Keratinocyte (primary cell): ENCODE measurements around the gene FGF8. TPM values are rescaled to one million over a fixed set of nuclear protein-coding genes. Genes with fewer than 3 reads are reported as not detected.

Experiments used
- DNase-seq: peaks from one replicate; pipeline ENCODE4 v3.0.0-alpha.2; 2011; ENCODE audit warnings: low read depth, missing footprints, low spot score
- FAIRE-seq: peaks from 2 replicates; lab custom pipeline; 2011; peaks lifted over from hg19 to GRCh38; lab: Jason Lieb, UNC
- H2AFZ ChIP-seq: 2 replicates; pipeline ENCODE4 v1.6.0; 2012; ENCODE audit warnings: low read length, control low read depth, inconsistent platforms; ENCODE audit not compliant: control insufficient read depth
- H3K27ac ChIP-seq: 2 replicates; pipeline ENCODE4 v1.5.1; 2011; ENCODE audit warnings: low read length; ENCODE audit not compliant: control insufficient read depth, insufficient read depth
- H3K27me3 ChIP-seq: 3 replicates; pipeline ENCODE4 v1.6.0; 2011; ENCODE audit warnings: low read length; ENCODE audit not compliant: control insufficient read depth, insufficient read depth; ENCODE audit errors: extremely low read depth
- H3K36me3 ChIP-seq, 2 experiments: 2 replicates in 1 of 2; 3 replicates in 1 of 2; pipeline ENCODE4 v1.5.1; 2011; ENCODE audit warnings: low read length in 2 of 2, mild to moderate bottlenecking in 1 of 2; ENCODE audit not compliant: control insufficient read depth in 2 of 2, insufficient read depth in 2 of 2; ENCODE audit errors: extremely low read depth in 1 of 2
- H3K4me1 ChIP-seq: 3 replicates; pipeline ENCODE4 v1.5.1; 2011; ENCODE audit warnings: low read length; ENCODE audit not compliant: control insufficient read depth, insufficient read depth; ENCODE audit errors: extremely low read depth
- H3K4me2 ChIP-seq: 3 replicates; pipeline ENCODE4 v1.6.0; 2011; ENCODE audit warnings: low read depth, low read length; ENCODE audit not compliant: control insufficient read depth, insufficient read depth; ENCODE audit errors: extremely low read depth
- H3K4me3 ChIP-seq, 3 experiments: fragments of 200-600 bp in 1 of 3; sonication (generic) in 1 of 3; 2 replicates in 2 of 3; 3 replicates in 1 of 3; pipeline ENCODE4 v1.5.1; 2011 to 2016; ENCODE audit warnings: low read length in 3 of 3, mild to moderate bottlenecking in 3 of 3, control low read depth in 2 of 3, inconsistent platforms in 1 of 3, low read depth in 1 of 3, mixed read lengths in 1 of 3, mixed run types in 1 of 3, moderate library complexity in 1 of 3; ENCODE audit not compliant: control insufficient read depth in 2 of 3, insufficient read depth in 2 of 3; ENCODE audit errors: extremely low read depth in 1 of 3
- H3K79me2 ChIP-seq: 2 replicates; pipeline ENCODE4 v1.6.0; 2012; ENCODE audit warnings: low read length; ENCODE audit not compliant: control insufficient read depth, insufficient read depth
- H3K9ac ChIP-seq: 3 replicates; pipeline ENCODE4 v1.6.0; 2011; ENCODE audit warnings: low read length; ENCODE audit not compliant: control insufficient read depth, insufficient read depth; ENCODE audit errors: extremely low read depth
- H3K9me1 ChIP-seq: 3 replicates; pipeline ENCODE4 v1.6.0; 2011; ENCODE audit warnings: low read length; ENCODE audit not compliant: control insufficient read depth, insufficient read depth; ENCODE audit errors: extremely low read depth
- H3K9me3 ChIP-seq: 2 replicates; pipeline ENCODE4 v1.5.1; 2012; ENCODE audit warnings: low read depth, low read length; ENCODE audit not compliant: control insufficient read depth
- H4K20me1 ChIP-seq: 3 replicates; pipeline ENCODE4 v1.6.0; 2011; ENCODE audit warnings: low read length; ENCODE audit not compliant: control insufficient read depth, insufficient read depth; ENCODE audit errors: extremely low read depth
- CTCF ChIP-seq, 3 experiments: IDR thresholded peaks in 1 of 3; conservative IDR thresholded peaks in 1 of 3; optimal IDR thresholded peaks in 1 of 3; 2 replicates in 2 of 3; 3 replicates in 1 of 3; pipeline versions ENCODE3 to v1.5.1; 2011; ENCODE audit warnings: low read length in 3 of 3, mild to moderate bottlenecking in 3 of 3, moderate library complexity in 2 of 3, control low read depth in 1 of 3, inconsistent platforms in 1 of 3; ENCODE audit not compliant: insufficient read depth in 2 of 3; ENCODE audit errors: extremely low read depth in 1 of 3
- EZH2 ChIP-seq: IDR thresholded peaks from one replicate; pipeline ENCODE4 v1.6.1; 2012; ENCODE audit warnings: inconsistent platforms, mild to moderate bottlenecking, low read length, moderate library complexity
- dilution Hi-C: fragments of 300-500 bp; cut with MboI; formaldehyde crosslinking; loops from one replicate; pipeline ENCODE4 v1.7.0; 2020; ENCODE audit warnings: low sequenced_read_pairs; ENCODE audit not compliant: extremely low pct_ligation_motif_present
- polyA plus RNA-seq, 5 experiments: library from polyadenylated mRNA; depleted of rRNA in 3 of 5; stranded (reverse) in 3 of 5; stranded (forward) in 1 of 5; unstranded in 1 of 5; fragments of >200 nt; gene quantifications; 1 replicate in 1 of 5; 2 replicates in 3 of 5; 3 replicates in 1 of 5; pipeline versions ENCODE4 v1.2.1 to v1.2.3, GENCODE V29; 2011 to 2012; ENCODE audit warnings: missing spikeins in 2 of 5, low read depth in 1 of 5, low replicate concordance in 1 of 5

Gene FGF8
- polyA plus RNA-seq, 1 donor (not counting 4 experiments of a cell fraction or from before 2014, with no cell fraction given), result not detected

GRCh38 chr10:101762736-101763135 lies 13.2 kb downstream of the FGF8 start:
- Histone ChIP-seq H4K20me1 (no peaks in the 10 kb centered on the region), H3K9ac (no peak overlapping the region), H3K4me3 (no peak overlapping the region), H3K36me3 (no peaks in the 10 kb centered on the region), H3K9me3 (no peaks in the 10 kb centered on the region), H3K9me1 (no peaks in the 10 kb centered on the region), H3K27me3 (peaks cover 34% of the 10 kb centered on the region), H3K4me1 (no peaks in the 10 kb centered on the region), H3K27ac (no peak overlapping the region), H2AFZ (no peak overlapping the region), H3K79me2 (no peaks in the 10 kb centered on the region), H3K4me2 (no peak overlapping the region)
- dilution Hi-C loops, result no loop called here
- no peak for DNase-seq
- no peak for FAIRE-seq
- TF ChIP-seq CTCF (optimal IDR thresholded peaks at IDR 0.05 in 1 of 3, IDR thresholded peaks at IDR 0.05 in 1 of 3, conservative IDR thresholded peaks at IDR 0.05 in 1 of 3; ENCODE audit: extremely low read depth in 1 of 3, insufficient read depth in 2 of 3, low read length in 3 of 3) (no peak), EZH2 (no peak)

GRCh38 chr10:101761226-101761625 lies 14.7 kb downstream of the FGF8 start:
- no peak overlapping the region for H2AFZ ChIP-seq
- dilution Hi-C loops, result no loop called here
- H4K20me1 ChIP-seq, result no peaks in the 10 kb centered on the region
- no peak for FAIRE-seq
- no peak for DNase-seq
- TF ChIP-seq CTCF (optimal IDR thresholded peaks at IDR 0.05 in 1 of 3, IDR thresholded peaks at IDR 0.05 in 1 of 3, conservative IDR thresholded peaks at IDR 0.05 in 1 of 3; ENCODE audit: extremely low read depth in 1 of 3, insufficient read depth in 2 of 3, low read length in 3 of 3), result no peak
- no peak for TF ChIP-seq EZH2
- H3K36me3 ChIP-seq, result no peaks in the 10 kb centered on the region
- no peaks in the 10 kb centered on the region for H3K79me2 ChIP-seq
- H3K4me3 ChIP-seq, result no peak overlapping the region
- H3K4me1 ChIP-seq, result no peaks in the 10 kb centered on the region
- H3K9me1 ChIP-seq, result no peaks in the 10 kb centered on the region
- H3K9ac ChIP-seq, result no peak overlapping the region
- H3K4me2 ChIP-seq, result no peak overlapping the region
- H3K27me3 ChIP-seq, result peaks cover 27% of the 10 kb centered on the region
- H3K27ac ChIP-seq, result no peak overlapping the region
- no peaks in the 10 kb centered on the region for H3K9me3 ChIP-seq
